ENCODE results near the gene C22orf39. TPM values are rescaled to one million over a fixed set of nuclear protein-coding genes. Genes with fewer than 3 reads are reported as not detected.

The C22orf39 gene
- total RNA-seq, 1 experiment from 2014 or later = 28.4 TPM

- CTCF ChIA-PET = no interaction called here
Observed at GRCh38 chr22:19406846-19407245, 40.7 kb downstream of the C22orf39 start.

GRCh38 chr22:19406281-19406811 lies 41.2 kb downstream of the C22orf39 start:
- intact Hi-C loops (cut with micrococcal nuclease; ENCODE audit: unreplicated experiment) = no loop called here
- Histone ChIP-seq H3K27ac (ENCODE audit: low read depth, low read length, poor library complexity, severe bottlenecking) (no peak overlapping the region), H3K4me1 (ENCODE audit: insufficient read depth, low read length, poor library complexity, severe bottlenecking) (no peaks in the 10 kb centered on the region), H3K36me3 (ENCODE audit: insufficient read depth, low read length, poor library complexity, severe bottlenecking) (peaks cover 17% of the 10 kb centered on the region), H3K9me3 (ENCODE audit: low read depth, low read length, poor library complexity, severe bottlenecking) (no peaks in the 10 kb centered on the region), H3K27me3 (replicated peaks; ENCODE audit: insufficient read depth, low read depth, low read length, poor library complexity) (no peaks in the 10 kb centered on the region), H3K4me3 (ENCODE audit: low read depth, low read length, poor library complexity, severe bottlenecking) (no peak overlapping the region)
- BruUV-seq (replicated peaks) = no TSS peak
- no peak for DNase-seq (ENCODE audit: low spot score)
- ChIA-PET CTCF (no interaction called here), POLR2A (ENCODE audit: low non-redundant PET) (no interaction called here)
- TF ChIP-seq, protein P1, sequence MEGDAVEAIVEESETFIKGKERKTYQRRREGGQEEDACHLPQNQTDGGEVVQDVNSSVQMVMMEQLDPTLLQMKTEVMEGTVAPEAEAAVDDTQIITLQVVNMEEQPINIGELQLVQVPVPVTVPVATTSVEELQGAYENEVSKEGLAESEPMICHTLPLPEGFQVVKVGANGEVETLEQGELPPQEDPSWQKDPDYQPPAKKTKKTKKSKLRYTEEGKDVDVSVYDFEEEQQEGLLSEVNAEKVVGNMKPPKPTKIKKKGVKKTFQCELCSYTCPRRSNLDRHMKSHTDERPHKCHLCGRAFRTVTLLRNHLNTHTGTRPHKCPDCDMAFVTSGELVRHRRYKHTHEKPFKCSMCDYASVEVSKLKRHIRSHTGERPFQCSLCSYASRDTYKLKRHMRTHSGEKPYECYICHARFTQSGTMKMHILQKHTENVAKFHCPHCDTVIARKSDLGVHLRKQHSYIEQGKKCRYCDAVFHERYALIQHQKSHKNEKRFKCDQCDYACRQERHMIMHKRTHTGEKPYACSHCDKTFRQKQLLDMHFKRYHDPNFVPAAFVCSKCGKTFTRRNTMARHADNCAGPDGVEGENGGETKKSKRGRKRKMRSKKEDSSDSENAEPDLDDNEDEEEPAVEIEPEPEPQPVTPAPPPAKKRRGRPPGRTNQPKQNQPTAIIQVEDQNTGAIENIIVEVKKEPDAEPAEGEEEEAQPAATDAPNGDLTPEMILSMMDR (conservative IDR thresholded peaks at IDR 0.05; ENCODE audit: low read depth, low read length) = no peak
- TF ChIP-seq EZH2 (IDR thresholded peaks at IDR 0.05; ENCODE audit: borderline replicate concordance, low read depth, low read length, poor library complexity, severe bottlenecking) = no peak

More at GRCh38 chr22:19406846-19407245, 40.7 kb downstream of the C22orf39 start:
- POLR2A ChIA-PET (ENCODE audit: low non-redundant PET) = no interaction called here
- Histone ChIP-seq H3K36me3 (ENCODE audit: insufficient read depth, low read length, poor library complexity, severe bottlenecking) (peaks cover 16% of the 10 kb centered on the region), H3K27ac (ENCODE audit: low read depth, low read length, poor library complexity, severe bottlenecking) (no peak overlapping the region), H3K4me1 (ENCODE audit: insufficient read depth, low read length, poor library complexity, severe bottlenecking) (no peaks in the 10 kb centered on the region), H3K4me3 (ENCODE audit: low read depth, low read length, poor library complexity, severe bottlenecking) (no peak overlapping the region), H3K27me3 (replicated peaks; ENCODE audit: insufficient read depth, low read depth, low read length, poor library complexity) (no peaks in the 10 kb centered on the region), H3K9me3 (ENCODE audit: low read depth, low read length, poor library complexity, severe bottlenecking) (no peaks in the 10 kb centered on the region)
- DNase-seq (ENCODE audit: low spot score) = no peak
- intact Hi-C loops (cut with micrococcal nuclease; ENCODE audit: unreplicated experiment) = no loop called here
- no TSS peak for BruUV-seq (replicated peaks)
- TF ChIP-seq, protein P1 (conservative IDR thresholded peaks at IDR 0.05; ENCODE audit: low read depth, low read length) = no peak
- no peak for TF ChIP-seq EZH2 (IDR thresholded peaks at IDR 0.05; ENCODE audit: borderline replicate concordance, low read depth, low read length, poor library complexity, severe bottlenecking)

DNA sequence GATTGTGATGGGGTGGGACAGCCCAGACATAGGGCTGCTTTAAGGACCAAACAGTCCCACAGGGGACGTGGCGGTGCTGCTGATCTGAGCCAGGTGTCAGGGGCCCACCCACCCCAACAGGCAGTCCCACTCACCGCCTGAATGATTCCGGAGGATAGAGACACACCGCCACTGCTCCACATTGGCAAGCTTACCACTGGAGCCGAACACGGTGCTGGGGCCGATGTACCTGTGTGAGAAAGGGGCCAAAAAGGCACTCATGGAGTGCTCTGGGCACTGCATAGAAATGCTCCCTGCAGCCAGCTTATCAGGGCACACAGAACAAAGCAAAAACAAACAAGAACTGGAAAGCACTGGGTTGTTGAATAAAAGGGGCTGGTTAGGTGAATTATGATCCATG lies 41.9 kb downstream of the C22orf39 start:
- no peak for DNase-seq (ENCODE audit: low spot score)
- no peak overlapping the region for H3K27ac ChIP-seq (ENCODE audit: low read depth, low read length, poor library complexity, severe bottlenecking)
- BruUV-seq (replicated peaks) = no TSS peak
- ChIA-PET POLR2A (ENCODE audit: low non-redundant PET) (no interaction called here), CTCF (no interaction called here)
- no peaks in the 10 kb centered on the region for H3K4me1 ChIP-seq (ENCODE audit: insufficient read depth, low read length, poor library complexity, severe bottlenecking)
- no peaks in the 10 kb centered on the region for H3K27me3 ChIP-seq (replicated peaks; ENCODE audit: insufficient read depth, low read depth, low read length, poor library complexity)
- TF ChIP-seq, protein P1 (conservative IDR thresholded peaks at IDR 0.05; ENCODE audit: low read depth, low read length) = no peak
- TF ChIP-seq EZH2 (IDR thresholded peaks at IDR 0.05; ENCODE audit: borderline replicate concordance, low read depth, low read length, poor library complexity, severe bottlenecking) = no peak
- intact Hi-C loops (cut with micrococcal nuclease; ENCODE audit: unreplicated experiment) = no loop called here
- H3K4me3 ChIP-seq (ENCODE audit: low read depth, low read length, poor library complexity, severe bottlenecking) = no peak overlapping the region
- H3K9me3 ChIP-seq (ENCODE audit: low read depth, low read length, poor library complexity, severe bottlenecking) = no peaks in the 10 kb centered on the region
- peaks cover 20% of the 10 kb centered on the region for H3K36me3 ChIP-seq (ENCODE audit: insufficient read depth, low read length, poor library complexity, severe bottlenecking)

Data from A673 (cell line).